ENCODE measurements around the gene SH2B3. TPM values are rescaled to one million over a fixed set of nuclear protein-coding genes. Genes with fewer than 3 reads are reported as not detected.

SH2B3 gene
- total and polyA plus RNA-seq, 9 of the 15 experiments (the other 6 are each of a cell fraction or from before 2014, with no cell fraction given), result 10.8 to 75.3 (median 37.4) TPM

- TF ChIP-seq, protein P1, sequence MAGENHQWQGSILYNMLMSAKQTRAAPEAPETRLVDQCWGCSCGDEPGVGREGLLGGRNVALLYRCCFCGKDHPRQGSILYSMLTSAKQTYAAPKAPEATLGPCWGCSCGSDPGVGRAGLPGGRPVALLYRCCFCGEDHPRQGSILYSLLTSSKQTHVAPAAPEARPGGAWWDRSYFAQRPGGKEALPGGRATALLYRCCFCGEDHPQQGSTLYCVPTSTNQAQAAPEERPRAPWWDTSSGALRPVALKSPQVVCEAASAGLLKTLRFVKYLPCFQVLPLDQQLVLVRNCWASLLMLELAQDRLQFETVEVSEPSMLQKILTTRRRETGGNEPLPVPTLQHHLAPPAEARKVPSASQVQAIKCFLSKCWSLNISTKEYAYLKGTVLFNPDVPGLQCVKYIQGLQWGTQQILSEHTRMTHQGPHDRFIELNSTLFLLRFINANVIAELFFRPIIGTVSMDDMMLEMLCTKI (IDR thresholded peaks at IDR 0.05; ENCODE audit: partially characterized antibody), result no peak
- TF ChIP-seq MECOM (CRISPR knock-in tag; IDR thresholded peaks at IDR 0.05) (no peak), ZNF174 (CRISPR knock-in tag; IDR thresholded peaks at IDR 0.05) (no peak), HBP1 (CRISPR knock-in tag; IDR thresholded peaks at IDR 0.05) (no peak), ZNF740 (CRISPR knock-in tag; IDR thresholded peaks at IDR 0.05) (no peak), ZNF740 (tag; IDR thresholded peaks at IDR 0.05) (no peak)
- no peak for ATAC-seq
- in situ Hi-C loops (cut with MboI), result no loop called here
- CTCF ChIA-PET (ENCODE audit: low intra/inter-chr PET ratio), result no interaction called here
- POLR2A ChIA-PET, result interaction anchor here (0.6 to 1.0 kb wide), 2 partner anchors 15 to 254 kb away, joined by 3 read pairs; no protein-coding TSS in a partner anchor
- H3K4me2 ChIP-seq (ENCODE audit: insufficient read depth, low read length), result no peak overlapping the region
- H3K9me1 ChIP-seq (ENCODE audit: control insufficient read depth, insufficient read depth, low read length), result no peaks in the 10 kb centered on the region
- BruUV-seq (replicated peaks), result no TSS peak
- peak in 1 of 4 experiments; percentile 7 for DNase-seq (ENCODE audit: extremely low read depth in 1 of 4, low spot score in 3 of 4)
- FAIRE-seq, result no peak
- H3K4me3 ChIP-seq, result no peak overlapping the region
- H3K9ac ChIP-seq (ENCODE audit: insufficient read depth in 1 of 2, low read depth in 2 of 2, low read length in 2 of 2), result peak overlapping the region in 1 of 2 experiments; percentile 41; a peak in 2 of 4 replicates
- intact Hi-C loops (cut with micrococcal nuclease), result no loop called here
- no peaks in the 10 kb centered on the region for H3K79me2 ChIP-seq (ENCODE audit: control insufficient read depth, insufficient read depth, low read length)
- H3K27me3 ChIP-seq (ENCODE audit: control insufficient read depth in 2 of 2, insufficient read depth in 2 of 2, low read length in 2 of 2), result peaks cover 2 to 12% of the 10 kb centered on the region in 2 experiments; a peak in 4 of 5 replicates
- H3K27ac ChIP-seq (ENCODE audit: extremely low read depth, low read depth, low read length), result no peak overlapping the region
- 16% methylated on average over 7 of the region's 7 CpGs for WGBS (ENCODE audit: insufficient coverage, low coverage, missing lambda C conversion rate)
- no peaks in the 10 kb centered on the region for H4K20me1 ChIP-seq (replicated peaks; ENCODE audit: control insufficient read depth, insufficient read depth, low read length)
- 0 out of 2 replicates have a peak overlapping the region, but pooled peaks have one; percentile 27 for H2AFZ ChIP-seq (ENCODE audit: low read depth, low read length)
- H3K4me1 ChIP-seq (replicated peaks in 1 of 2; ENCODE audit: control insufficient read depth in 2 of 2, insufficient read depth in 2 of 2, low read length in 2 of 2), result peaks cover 7 to 19% of the 10 kb centered on the region in 2 experiments; a peak in 4 of 5 replicates
- no peaks in the 10 kb centered on the region for H3K9me3 ChIP-seq (replicated peaks; ENCODE audit: control insufficient read depth, insufficient read depth, low read depth, low read length)
- H3K36me3 ChIP-seq (ENCODE audit: control insufficient read depth, insufficient read depth, low read length), result no peaks in the 10 kb centered on the region
These were observed 16.1 kb upstream of the SH2B3 start for GRCh38 chr12:111389635-111390034.
